Progenitor cell of endocrine pancreas (in vitro differentiated cells): ENCODE results near the gene COL26A1. TPM values are rescaled to one million over a fixed set of nuclear protein-coding genes. Genes with fewer than 3 reads are reported as not detected.
A peak's percentile ranks its signal among the peaks of the same experiment; 100 is the strongest.

Source experiments
- DNase-seq: peaks from one replicate; pipeline ENCODE4 v3.0.0; 2021; ENCODE audit warnings: low spot score; ENCODE audit not compliant: unreplicated experiment
- H3K27ac Mint-ChIP-seq: 2 replicates; pipeline ENCODE4 v1.8.0; 2021; ENCODE audit warnings: mild to moderate bottlenecking, moderate library complexity, mixed read lengths
- H3K27me3 Mint-ChIP-seq: 2 replicates; pipeline ENCODE4 v1.8.0; 2021; ENCODE audit warnings: mixed read lengths
- H3K36me3 Mint-ChIP-seq: 2 replicates; pipeline ENCODE4 v1.8.0; 2022; ENCODE audit warnings: mixed read lengths; ENCODE audit not compliant: insufficient read depth
- H3K4me1 Mint-ChIP-seq: 2 replicates; pipeline ENCODE4 v1.8.0; 2021; ENCODE audit warnings: low read depth, mixed read lengths
- H3K4me3 Mint-ChIP-seq: 2 replicates; pipeline ENCODE4 v1.8.0; 2021; ENCODE audit warnings: low read depth, mild to moderate bottlenecking, moderate library complexity, mixed read lengths
- H3K9me3 Mint-ChIP-seq: 2 replicates; pipeline ENCODE4 v1.8.0; 2021; ENCODE audit warnings: low read depth, mixed read lengths
- CTCF ChIP-seq: fragments of 200-600 bp; sonication (generic); IDR thresholded peaks from one replicate; pipeline ENCODE4 v1.5.0; 2021; ENCODE audit warnings: antibody characterized with exemption, mild to moderate bottlenecking; ENCODE audit not compliant: unreplicated experiment
- total RNA-seq: library from RNA; stranded (reverse); gene quantifications from 2 replicates; pipeline ENCODE4 v1.2.1, GENCODE V29; 2021

COL26A1 gene
- total RNA-seq, 1 donor from 2014 or later, result 46.2 TPM

DNA sequence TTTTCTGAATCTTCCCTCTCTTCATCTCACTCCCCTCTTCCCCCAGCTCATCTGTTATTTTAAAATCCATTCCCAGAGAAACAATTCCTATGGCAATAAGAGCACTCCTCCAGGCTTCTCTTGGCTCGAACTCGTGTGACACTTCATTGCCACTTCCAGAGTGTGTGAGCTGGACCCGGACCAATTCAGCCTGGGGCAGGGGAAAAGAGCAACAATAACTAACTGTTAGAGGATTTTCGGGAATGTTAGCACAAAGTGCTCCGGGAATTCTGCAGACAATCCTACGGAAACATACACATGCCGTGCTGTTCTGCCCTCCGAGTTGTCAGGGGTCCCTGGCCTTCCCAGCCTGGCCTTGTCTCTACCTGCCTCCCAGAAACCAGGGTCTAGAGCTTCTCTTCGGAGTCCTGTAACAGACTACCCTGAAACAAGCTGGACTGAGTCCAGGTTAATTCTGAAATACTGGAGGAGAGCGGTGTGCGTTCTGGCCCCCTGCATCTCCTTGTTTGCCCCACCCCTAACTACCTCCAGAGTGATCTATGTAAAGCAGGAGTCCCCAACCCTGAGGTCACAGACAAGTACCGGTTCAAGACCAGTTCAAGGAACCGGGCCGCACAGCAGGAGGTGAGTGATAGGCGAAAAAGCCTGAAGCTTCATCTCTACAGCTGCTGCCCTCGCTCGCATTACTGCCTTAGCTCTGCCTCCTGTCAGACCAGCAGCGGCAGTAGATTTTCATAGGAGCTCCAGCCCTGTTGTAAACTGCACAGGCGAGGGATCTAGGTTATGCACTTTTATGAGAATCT is 11.3 kb downstream of the COL26A1 start:
- DNase-seq, result no peak
- Mint-ChIP-seq H3K27me3 (no peaks in the 10 kb centered on the region), H3K4me3 (no peak overlapping the region), H3K9me3 (no peaks in the 10 kb centered on the region), H3K4me1 (peaks cover 2% of the 10 kb centered on the region), H3K27ac (no peak overlapping the region), H3K36me3 (peaks cover under 1% of the 10 kb centered on the region)
- TF ChIP-seq CTCF, result no peak

DNA sequence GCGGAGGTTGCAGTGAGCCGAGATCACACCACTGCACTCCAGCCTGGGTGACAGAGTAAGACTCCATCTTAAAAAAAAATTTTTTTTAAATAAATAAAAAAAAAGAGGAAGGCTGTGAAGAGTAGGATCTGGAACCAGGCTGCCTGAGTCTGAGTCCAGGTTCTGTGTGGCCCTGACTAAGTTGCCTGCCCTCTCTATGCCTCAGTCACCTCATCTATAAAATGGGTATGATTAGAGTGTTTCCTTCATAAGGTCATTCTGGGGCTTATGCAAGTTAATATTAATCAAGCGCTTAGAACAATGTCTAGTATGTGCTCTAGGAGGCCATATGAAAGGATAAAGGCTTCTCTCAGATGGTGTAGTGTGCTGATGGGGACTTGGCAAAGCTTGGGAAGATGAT is 12.3 kb downstream of the COL26A1 start:
- TF ChIP-seq CTCF, result no peak
- Mint-ChIP-seq H3K36me3 (peaks cover 5% of the 10 kb centered on the region), H3K4me3 (no peak overlapping the region), H3K9me3 (no peaks in the 10 kb centered on the region), H3K4me1 (peaks cover 2% of the 10 kb centered on the region), H3K27ac (no peak overlapping the region), H3K27me3 (no peaks in the 10 kb centered on the region)
- no peak for DNase-seq

DNA sequence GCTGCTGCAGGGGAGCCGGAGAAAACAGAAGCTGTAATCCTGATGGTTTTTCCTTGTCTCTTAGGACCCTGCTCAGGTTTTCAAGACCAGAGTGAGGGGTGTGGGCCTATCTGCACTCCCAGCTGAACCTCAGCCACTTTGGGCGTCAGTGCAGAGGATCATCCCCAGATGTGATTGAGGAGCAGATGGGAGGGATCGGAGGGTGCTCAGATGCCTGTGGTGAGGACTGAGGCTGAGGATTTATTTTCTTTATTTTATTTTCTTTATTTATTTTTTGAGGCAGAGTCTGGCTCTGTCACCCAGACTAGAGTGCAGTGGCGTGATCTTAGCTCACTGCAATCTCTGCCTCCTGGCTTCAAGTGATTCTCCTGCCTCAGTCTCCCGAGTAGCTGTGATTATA is 13.9 kb downstream of the COL26A1 start:
- H3K4me1 Mint-ChIP-seq, result peaks cover 2% of the 10 kb centered on the region
- no peak for TF ChIP-seq CTCF
- no peaks in the 10 kb centered on the region for H3K27me3 Mint-ChIP-seq
- H3K4me3 Mint-ChIP-seq, result no peak overlapping the region
- peaks cover 11% of the 10 kb centered on the region for H3K36me3 Mint-ChIP-seq
- no peak overlapping the region for H3K27ac Mint-ChIP-seq
- H3K9me3 Mint-ChIP-seq, result peaks cover 6% of the 10 kb centered on the region
- no peak for DNase-seq

GRCh38 chr7:101377189-101377736 is 14.6 kb downstream of the COL26A1 start:
- no peak for DNase-seq
- no peak for TF ChIP-seq CTCF
- peaks cover 7% of the 10 kb centered on the region for H3K9me3 Mint-ChIP-seq
- H3K27ac Mint-ChIP-seq, result no peak overlapping the region
- H3K36me3 Mint-ChIP-seq, result peaks cover 12% of the 10 kb centered on the region
- peaks cover 2% of the 10 kb centered on the region for H3K4me1 Mint-ChIP-seq
- H3K27me3 Mint-ChIP-seq, result no peaks in the 10 kb centered on the region
- H3K4me3 Mint-ChIP-seq, result no peak overlapping the region

DNA sequence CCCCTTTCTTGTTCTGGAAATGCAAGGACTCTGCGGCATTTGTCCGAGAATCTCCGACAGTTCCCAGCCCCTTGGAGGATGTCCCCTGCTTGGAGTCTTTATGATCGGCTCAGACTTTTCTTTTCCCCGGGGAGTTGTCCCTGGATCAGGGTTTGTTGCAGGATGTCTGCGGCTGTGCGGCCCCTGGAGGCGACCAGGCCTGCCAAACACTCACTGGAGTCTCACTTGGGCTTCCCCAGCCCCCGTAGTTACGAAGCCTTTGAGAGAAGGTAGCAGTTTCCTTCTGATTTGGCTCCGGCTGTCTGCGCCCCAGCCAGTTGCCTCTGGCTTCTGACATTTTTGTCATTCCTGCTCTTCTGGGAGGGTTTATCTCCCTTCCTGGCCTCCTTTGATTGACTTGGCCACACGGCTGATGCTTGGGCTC is 16.1 kb downstream of the COL26A1 start:
- H3K4me1 Mint-ChIP-seq, result peaks cover 2% of the 10 kb centered on the region
- H3K4me3 Mint-ChIP-seq, result no peak overlapping the region
- H3K36me3 Mint-ChIP-seq, result peaks cover 12% of the 10 kb centered on the region
- H3K27ac Mint-ChIP-seq, result peak overlapping the region; percentile 10
- DNase-seq, result no peak
- TF ChIP-seq CTCF, result no peak
- H3K27me3 Mint-ChIP-seq, result no peaks in the 10 kb centered on the region
- peaks cover 7% of the 10 kb centered on the region for H3K9me3 Mint-ChIP-seq
